HG03354 (cell line): ENCODE data around the gene FMN2.

Source experiments
- ATAC-seq: cut with Tn5 transposase; IDR thresholded peaks from one replicate; pipeline ENCODE4 v1.9.1; 2021; ENCODE audit warnings: mild to moderate bottlenecking; ENCODE audit not compliant: unreplicated experiment, poor library complexity, severe bottlenecking

Gene FMN2

DNA sequence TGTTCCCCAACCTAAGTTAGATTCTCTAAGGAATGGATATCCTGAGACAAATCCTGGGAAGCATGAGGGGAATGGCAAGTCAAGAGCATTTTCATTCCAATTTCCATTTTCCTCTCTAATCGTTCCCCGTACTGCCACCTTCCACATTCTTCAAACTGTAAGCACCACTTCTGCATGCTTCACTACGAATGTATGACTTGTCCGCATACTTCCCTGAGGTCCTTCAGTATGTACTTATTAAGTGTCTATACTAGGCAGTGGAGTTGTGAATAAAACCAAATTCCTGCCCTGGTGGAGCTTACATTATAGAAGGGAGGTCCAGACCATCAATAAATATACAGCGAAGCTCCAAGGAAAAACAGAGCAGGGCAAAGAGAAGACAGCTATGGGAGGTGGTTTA lies 365.5 kb downstream of the FMN2 start:
- no peak for ATAC-seq

DNA sequence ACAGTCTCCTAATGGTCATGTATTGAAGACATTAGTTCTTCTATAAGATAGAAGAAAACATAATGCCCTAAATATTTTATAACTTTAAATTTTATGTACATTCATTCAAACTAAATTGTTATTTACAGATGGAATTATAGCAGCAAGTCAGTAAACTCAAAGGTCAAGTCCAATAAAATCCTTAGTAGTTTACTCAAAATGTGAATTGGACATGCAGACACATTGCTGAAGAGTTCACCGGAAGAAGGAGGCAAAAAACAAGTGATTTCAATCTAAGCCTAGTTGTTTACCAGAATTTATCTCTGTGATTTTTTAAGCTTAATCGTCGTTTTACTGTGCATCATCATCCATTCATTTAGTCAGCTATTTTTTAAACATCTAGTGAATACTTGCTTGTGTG lies 370.6 kb downstream of the FMN2 start:
- ATAC-seq, result no peak

DNA sequence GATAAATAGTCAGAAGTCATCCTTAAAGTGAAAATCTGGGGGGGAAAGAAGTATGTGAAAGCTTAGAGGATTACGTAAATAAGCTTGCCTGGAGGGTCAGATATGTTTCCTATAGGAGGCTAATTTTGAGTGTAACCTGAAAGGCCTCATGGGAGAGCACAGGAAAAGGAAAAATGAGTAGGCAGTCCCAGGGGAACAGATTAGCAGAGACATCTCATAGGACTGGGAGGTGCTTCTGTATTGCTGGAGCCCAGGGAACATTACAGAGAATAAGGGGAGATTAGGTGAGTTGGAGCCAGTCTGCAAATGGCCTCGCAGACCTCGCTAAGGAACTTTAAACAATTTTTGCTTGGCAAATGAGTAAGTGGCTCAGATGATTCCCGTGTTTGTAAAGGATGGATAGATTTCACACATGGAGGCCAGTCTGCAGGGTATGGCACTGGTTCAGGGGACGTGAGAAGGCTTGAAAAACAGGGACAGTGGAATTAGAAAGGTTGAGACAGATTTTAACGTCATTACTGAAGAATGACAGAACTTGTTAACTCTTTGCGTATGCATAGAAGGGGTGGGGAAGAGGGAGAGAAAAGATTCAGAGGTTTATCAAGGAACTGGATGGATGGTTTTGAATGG lies 371.2 kb downstream of the FMN2 start:
- ATAC-seq, result no peak

DNA sequence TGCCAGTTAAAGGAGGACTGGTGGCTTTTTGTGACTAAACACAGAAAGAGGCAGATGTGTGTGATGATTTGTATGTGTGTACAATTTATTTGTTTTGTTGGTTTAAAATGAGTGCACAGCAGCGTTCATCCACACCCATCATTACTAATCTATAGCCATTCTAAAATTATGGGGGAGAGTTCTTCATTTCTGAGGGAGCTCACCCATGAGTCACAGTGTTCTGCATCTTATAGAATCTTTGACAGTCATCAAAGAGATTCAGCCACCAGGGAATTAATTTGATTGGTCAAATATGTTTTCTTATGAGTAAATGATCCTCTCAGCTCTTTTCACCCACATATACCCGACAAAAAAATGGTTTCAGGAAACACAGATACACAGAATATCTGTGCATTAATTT lies 372.4 kb downstream of the FMN2 start:
- no peak for ATAC-seq

DNA sequence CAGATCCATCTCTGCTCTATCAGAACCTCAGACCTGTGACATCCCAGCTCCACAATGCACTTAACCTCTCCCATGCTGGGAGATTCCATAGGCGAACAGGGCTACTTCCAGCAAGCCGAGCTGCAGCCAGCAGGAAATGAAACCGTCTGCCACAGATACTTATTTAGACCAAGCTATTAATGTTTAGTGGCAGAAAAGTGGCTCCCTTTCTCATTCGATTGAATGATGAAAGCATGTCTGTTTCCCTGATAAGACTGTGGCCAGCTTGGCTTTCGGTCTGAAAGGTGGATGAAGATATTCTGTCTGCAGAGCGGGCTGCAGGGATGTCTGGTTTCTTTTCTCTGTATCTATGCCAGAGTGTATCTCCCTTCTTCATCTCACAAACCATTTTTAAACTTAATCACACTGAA lies 373.9 kb downstream of the FMN2 start:
- no peak for ATAC-seq

DNA sequence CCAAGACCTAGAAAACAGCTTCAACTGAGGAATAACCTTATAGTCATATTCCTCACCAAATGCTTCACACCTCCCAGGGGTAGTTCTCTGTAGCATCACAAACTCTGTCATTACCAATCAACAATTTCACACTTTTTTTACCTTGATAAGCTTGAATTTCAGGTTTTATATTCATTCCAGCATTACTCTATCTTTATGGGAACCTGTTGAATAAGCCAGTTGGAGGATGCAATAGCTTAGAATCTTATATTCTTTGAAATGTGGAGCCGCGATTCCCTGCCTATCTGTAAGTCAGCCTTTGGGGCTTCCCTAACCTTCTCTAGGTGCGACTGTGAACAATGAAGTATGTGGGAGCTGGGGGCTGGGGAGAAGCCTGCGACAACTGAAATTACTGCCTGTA lies 374.8 kb downstream of the FMN2 start:
- no peak for ATAC-seq

DNA sequence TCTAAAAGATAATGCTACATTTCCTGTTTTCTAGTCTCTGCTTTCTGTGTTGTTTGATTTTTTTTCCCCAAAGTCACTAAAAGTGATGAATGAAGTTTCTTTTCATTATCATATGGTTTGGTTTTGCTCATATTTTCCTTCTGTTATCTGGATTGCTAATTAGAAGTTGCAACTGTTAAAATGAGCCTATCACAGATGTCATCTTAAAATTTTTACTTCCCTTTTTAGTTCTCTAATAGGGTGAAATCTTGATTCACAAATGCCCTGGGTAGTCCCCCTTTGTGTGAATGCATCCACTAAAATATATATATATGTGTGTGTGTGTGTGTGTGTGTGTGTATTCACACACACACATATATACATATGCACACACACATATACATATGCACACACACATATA lies 376.2 kb downstream of the FMN2 start:
- no peak for ATAC-seq

DNA sequence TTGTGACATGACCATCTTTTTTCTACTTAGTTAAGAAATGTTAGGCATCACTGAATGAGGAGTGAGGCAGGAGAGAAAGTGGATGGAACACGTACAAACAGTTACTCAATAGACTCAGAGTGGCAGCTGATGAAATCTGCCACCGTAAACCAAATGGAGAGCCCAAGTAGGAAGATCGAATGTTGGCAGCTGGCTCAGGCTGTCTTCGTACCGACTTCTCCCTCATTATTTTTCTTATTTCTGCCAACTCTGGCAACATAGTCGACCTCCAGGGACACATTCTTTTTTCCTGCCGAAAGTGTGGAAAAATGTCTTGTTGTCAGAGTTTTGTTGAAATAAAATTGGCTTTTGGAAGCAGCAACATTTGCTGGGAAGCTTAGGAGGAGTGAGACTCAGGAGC lies 377.0 kb downstream of the FMN2 start:
- ATAC-seq, result no peak

DNA sequence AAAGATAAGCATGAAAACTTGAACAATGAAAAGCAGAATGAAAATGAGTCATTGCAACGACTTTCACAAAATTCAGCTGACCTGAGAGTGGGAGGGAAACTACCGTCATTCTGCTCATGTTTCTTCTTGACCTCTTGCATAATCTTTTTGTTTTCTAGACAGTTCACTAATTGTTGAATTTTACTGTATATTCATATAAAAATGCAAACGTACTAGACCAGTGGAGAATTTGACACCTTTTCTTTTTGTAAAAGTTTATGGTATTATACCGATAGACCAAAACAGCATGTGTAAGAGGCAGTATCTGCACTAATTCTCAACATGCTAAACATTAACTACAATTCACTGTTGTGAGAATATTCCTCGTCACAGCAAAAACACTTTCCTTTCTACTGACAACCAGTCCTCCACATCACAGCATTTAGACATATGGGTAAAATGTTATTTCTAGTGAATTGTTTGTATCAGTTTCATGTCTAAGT lies 382.5 kb downstream of the FMN2 start:
- peak; percentile 57 for ATAC-seq

DNA sequence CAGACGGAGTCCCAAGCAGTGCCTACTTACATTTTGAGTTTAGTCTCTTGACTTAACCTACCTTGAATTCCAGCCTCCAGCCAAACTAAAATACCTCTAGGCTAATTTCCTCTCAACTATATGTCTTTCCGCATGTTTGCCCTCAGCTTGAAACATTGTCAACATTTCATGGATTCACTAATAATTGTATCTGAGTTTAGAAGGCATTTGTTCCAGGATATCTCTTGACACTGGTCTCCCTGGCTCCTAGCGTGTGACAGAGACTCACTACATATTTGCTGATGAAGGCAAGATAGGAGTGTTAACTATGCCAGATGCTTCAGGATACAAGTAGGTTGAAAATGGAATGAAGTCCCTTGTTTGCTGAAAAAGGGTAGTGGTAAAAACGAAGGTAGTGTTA lies 384.1 kb downstream of the FMN2 start:
- ATAC-seq, result no peak

DNA sequence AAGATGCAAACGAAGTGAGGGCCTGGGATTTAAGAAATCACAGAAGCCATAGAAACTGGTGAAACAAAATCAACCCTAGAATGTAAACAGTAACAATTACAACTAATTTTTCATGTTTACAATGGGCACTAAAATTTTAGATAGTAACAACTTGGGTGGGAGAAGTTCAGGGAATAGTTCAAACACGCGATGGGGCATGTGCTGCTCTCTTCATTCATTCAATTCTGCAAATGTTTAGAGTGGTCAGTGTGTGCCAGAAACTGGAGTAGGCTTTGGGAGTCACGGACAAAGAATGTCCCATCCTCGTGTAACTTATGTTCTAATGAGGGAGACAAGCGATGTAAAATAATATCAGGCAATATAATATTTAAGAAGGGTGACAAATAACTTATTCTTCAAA lies 386.9 kb downstream of the FMN2 start:
- no peak for ATAC-seq

DNA sequence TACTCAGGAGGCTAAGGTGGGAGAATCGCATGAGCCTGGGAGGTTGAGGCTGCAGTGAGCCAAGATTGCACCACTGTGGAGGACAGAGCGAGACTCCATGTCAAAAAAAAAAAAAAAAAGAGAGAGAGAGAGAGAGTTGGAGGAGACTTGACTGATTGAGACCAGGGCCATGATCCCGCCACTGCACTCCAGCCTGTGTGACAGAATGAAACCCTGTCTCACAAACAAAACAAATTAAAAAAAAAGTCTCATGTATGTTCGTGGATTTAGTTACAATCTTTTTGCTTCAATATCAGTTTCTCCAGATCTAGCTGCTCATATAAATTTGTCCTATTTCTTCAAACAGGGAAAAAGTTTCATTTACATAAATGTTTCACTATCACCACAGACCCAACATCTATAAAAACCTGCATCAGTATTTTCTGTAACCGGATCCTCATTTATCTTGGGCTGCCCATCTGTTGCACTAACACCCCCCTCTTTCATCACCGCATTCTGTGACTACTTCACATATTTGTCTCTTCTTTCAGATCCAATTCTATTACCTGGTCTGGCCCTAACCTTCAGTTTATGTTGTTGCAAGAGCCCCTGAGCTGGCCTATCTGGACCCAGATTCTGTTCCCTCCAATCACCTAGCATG lies 393.2 kb downstream of the FMN2 start:
- no peak for ATAC-seq

DNA sequence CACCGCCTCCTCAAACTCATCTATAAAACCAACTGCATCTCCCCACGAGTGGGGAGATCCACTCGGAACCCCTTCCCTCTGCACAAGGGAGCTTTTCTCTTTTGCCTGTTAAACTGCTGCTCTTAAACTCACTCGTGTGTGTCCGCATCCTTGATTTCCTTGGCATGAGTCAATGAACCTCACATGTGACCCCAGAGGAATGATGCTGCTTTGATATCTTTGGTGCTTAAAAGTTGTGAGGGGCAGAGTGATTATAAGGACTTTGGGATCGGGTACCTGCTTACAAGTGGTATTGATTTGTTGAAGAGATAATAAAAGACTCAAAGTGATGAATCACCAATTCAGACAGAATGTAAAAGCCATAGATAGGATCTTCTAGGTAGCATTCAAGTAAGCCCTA lies 394.9 kb downstream of the FMN2 start:
- ATAC-seq, result no peak

DNA sequence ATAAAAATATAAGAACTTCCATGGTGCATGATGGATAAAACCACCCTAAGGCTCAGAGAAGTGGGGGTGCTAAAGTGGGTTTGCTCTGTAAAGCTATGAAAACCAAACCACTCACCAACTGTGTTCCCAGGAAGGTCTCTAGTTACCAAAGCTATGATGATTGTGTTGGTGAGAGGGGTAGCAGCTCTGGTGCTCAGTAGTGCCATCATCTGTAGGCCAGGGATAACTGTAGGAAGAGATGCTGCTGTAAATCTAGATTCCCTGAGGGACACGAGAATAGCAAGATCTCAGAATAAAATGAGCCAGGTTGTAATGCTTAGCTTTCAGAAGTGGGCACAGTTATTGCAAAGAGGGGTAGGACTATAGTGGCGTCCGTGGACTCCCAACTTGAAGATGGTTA lies 395.8 kb downstream of the FMN2 start:
- no peak for ATAC-seq

DNA sequence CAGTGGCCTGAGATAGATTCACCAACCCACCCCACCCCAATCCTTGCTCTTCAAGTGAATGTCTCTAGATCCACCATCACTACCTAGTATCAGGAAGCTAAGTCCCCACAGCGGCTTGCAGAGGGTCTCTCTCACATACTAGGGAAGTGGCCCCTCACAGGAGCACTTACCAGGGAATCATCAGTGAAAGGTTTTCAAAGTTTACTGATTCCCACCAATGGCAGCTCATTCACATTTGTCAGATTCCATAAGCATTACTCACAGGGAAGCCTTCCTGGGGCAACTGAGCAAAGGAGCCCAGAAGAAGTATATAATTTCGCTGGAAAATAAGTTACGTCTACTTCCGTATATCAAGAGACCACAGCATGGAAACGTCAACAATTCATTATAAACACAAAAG lies 399.5 kb downstream of the FMN2 start:
- ATAC-seq, result no peak

DNA sequence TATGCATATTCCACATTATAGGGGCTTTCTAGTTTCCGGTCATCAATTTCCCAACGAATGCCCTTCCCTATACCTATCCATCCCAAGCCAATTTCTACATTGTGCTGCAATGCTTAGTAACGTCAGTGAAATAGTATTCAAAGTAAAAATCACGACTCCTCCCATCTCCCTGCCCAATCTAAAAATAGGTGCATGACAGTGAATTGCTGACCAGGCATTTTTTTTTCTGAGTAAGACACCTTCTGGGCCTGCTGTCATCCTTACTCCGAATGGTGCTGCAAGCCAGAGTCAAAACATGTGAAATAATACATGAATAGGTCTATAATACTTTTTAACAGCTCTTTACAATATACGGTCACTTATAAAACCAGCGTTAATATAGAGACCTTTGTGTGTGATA lies 400.1 kb downstream of the FMN2 start:
- no peak for ATAC-seq

DNA sequence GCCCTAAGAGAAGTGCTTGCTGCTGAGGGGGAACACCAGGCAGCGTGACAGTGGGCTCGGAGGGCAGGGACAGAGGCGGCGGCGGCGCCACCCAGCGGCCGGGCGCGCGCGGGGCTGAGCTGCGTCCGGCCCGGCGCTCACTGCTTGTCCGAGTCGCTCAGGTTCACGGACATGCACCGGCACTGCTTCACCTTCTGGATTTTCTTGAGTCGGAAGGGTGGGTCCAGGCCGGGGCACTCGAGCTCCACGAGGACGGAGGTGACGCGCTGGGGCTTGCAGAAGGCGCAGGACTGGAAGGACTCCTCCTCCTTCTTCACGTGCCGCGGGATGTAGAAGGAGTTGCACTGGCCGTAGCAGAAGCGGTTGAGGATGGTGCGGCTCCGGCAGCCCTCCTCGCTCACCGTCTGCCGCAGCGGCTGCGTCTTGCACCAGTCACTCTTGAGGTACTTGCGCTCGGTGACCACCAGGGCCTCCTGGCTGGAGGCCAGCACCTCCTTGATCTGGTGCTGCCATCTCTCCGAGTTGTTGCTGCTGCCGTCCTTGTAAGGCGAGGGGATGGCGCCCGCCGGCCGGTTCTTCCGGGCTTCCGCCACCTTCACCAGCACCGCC lies 401.3 kb downstream of the FMN2 start:
- no peak for ATAC-seq

DNA sequence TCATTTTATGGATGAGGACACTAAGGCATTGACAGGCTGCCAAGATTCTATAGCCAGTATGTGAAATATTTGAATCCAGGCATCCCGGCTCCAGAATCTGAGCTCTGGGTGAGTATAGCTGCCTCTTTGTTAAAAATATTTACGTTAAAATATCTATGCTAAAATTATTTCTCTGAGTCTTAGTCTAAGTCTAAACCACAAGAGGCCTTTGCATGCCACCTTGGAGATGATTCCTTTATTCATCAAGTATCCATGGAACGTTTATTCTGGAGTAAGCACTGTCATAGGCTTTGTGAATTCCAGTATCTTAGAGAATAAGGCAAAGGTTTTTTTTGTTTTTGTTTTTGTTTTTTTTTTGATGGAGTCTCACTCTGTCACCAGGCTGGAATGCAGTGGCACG lies 403.9 kb downstream of the FMN2 start:
- ATAC-seq, result no peak

DNA sequence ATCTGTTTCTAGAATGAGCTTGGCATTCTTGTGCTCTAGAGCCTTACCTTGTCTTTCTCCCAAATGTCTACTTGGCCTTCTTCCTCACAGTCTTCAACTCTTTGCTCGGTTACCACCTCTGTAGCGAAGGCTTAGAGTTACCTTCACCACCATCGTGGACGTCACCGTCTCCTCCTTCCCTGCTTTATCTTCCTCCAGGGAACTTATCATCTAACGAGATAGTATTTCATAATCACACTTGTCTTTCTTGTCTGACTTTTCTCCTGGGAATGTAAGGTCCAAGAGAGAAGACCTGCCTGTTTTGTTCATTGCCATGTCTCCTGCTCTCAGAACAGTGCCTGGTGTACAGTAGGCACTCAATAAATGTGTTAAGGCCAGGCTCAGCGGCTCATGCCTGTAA lies 404.7 kb downstream of the FMN2 start:
- ATAC-seq, result no peak

DNA sequence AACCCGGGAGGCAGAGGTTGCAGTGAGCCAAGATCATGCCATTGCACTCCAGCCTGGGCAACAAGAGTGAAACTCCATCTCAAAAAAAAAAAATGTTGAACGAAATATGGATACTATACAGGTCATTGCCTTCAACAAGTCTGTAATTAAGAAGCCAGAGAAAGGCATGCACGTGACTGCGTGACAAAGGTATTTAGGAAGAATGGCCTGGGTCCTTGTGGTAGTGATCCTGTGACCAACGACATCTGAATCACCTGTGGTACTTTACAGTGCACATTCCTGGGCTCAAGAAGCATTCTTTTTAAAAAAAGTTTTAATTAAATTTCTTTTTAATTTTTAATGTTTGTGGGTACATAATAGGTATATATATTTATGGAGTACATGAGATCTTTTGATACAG lies 405.3 kb downstream of the FMN2 start:
- ATAC-seq, result no peak

DNA sequence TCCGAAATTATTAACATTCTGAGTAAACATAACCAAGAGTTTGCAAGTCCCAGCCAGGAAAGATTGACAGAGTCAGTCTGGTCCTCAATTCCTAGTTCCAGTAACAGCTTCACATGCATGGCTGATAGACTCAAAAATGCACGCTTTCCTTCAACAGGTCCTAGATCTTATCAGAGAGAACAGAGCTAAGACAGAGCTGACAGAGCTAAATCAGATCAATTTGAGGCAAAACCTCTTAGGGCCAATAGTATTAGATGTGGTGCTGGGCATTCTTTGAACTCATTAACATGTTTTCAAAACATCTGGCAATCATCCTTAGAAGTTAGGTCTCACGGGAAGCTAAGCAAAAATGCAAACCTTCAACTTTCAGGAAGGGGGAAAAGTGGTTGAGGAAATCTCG lies 406.2 kb downstream of the FMN2 start:
- ATAC-seq, result no peak
